Panc1 (cell line): ENCODE measurements around the gene RARG. TPM values are rescaled to one million over a fixed set of nuclear protein-coding genes. Genes with fewer than 3 reads are reported as not detected.

ENCODE experiments used
- ATAC-seq: fragments of 200-7000 bp; cut with Tn5 transposase; 2 replicates; pipeline ENCODE4 v1.9.1; 2020; ENCODE audit warnings: mild to moderate bottlenecking, moderate library complexity
- BruUV-seq: library from RNA; stranded (reverse); fragments of 400-500 nt; replicated peaks from 2 replicates; lab custom pipeline; 2021; lab: Mats Ljungman, UMichigan
- CTCF ChIA-PET: fragments of 300-600 bp; sonication (Branson Sonifier 250); formaldehyde crosslinking; loops from one replicate; lab custom pipeline; 2022; ENCODE audit warnings: antibody characterized with exemption; lab: Charles Lee
- POLR2A ChIA-PET: fragments of 300-600 bp; sonication (Branson Sonifier 250); formaldehyde crosslinking; loops from one replicate; lab custom pipeline; 2022; ENCODE audit warnings: antibody characterized with exemption; lab: Charles Lee
- DNase-seq: peaks from one replicate; pipeline ENCODE4 v3.0.0-alpha.2; 2010; ENCODE audit warnings: low read depth, low spot score
- H3K27ac ChIP-seq: 2 replicates; pipeline ENCODE4 v1.5.1; 2011; ENCODE audit warnings: mild to moderate bottlenecking, low read length, inconsistent platforms
- H3K27me3 ChIP-seq: fragments of 200-500 bp; sonication (Bioruptor generic); 2 replicates; pipeline ENCODE4 v1.6.0; 2014; ENCODE audit warnings: low read length, inconsistent platforms; ENCODE audit not compliant: control insufficient read depth, insufficient read depth
- H3K36me3 ChIP-seq: fragments of 200-500 bp; sonication (Bioruptor generic); 2 replicates; pipeline ENCODE4 v1.5.1; 2014; ENCODE audit warnings: inconsistent platforms, mild to moderate bottlenecking, low read length, moderate library complexity; ENCODE audit not compliant: control insufficient read depth, insufficient read depth
- H3K4me1 ChIP-seq: 2 replicates; pipeline ENCODE4 v1.5.1; 2011; ENCODE audit warnings: inconsistent platforms, mild to moderate bottlenecking, low read length, moderate library complexity; ENCODE audit not compliant: control insufficient read depth, insufficient read depth
- H3K4me3 ChIP-seq, 2 experiments: 2 replicates each; pipeline ENCODE4 v1.5.1; 2011 to 2012; ENCODE audit warnings: low read depth in 2 of 2, low read length in 2 of 2, mild to moderate bottlenecking in 2 of 2, inconsistent platforms in 1 of 2, moderate library complexity in 1 of 2
- H3K9me3 ChIP-seq: fragments of 200-500 bp; sonication (Bioruptor generic); 2 replicates; pipeline ENCODE4 v1.5.1; 2014; ENCODE audit warnings: low read depth, mild to moderate bottlenecking, inconsistent platforms, low read length, moderate library complexity; ENCODE audit not compliant: control insufficient read depth, insufficient read depth
- CTCF ChIP-seq: fragments of 450-650 bp; IDR thresholded peaks from 2 replicates; pipeline ENCODE4 v1.5.1; 2017; ENCODE audit warnings: mild to moderate bottlenecking
- POLR2AphosphoS5 ChIP-seq: IDR thresholded peaks from 2 replicates; pipeline ENCODE4 v1.6.1; 2012; ENCODE audit warnings: mild to moderate bottlenecking, low read depth, low read length, moderate library complexity
- REST ChIP-seq, 2 experiments: IDR thresholded peaks; 2 replicates each; pipeline ENCODE4 v1.6.1; 2011 to 2012; ENCODE audit warnings: low read depth in 2 of 2, control low read depth in 1 of 2, low read length in 1 of 2, mild to moderate bottlenecking in 1 of 2, moderate library complexity in 1 of 2; ENCODE audit not compliant: insufficient read depth in 1 of 2
- SIN3A ChIP-seq: IDR thresholded peaks from 2 replicates; pipeline ENCODE4 v1.6.1; 2012; ENCODE audit warnings: low read depth, mild to moderate bottlenecking, low read length, moderate library complexity, borderline replicate concordance; ENCODE audit not compliant: insufficient read depth
- TCF7L2 ChIP-seq: IDR thresholded peaks from 2 replicates; pipeline ENCODE4 v1.6.1; 2011; ENCODE audit warnings: mild to moderate bottlenecking, low read depth, low read length, inconsistent platforms
- in situ Hi-C: cut with HindIII; loops from 2 replicates; pipeline ENCODE4 v1.10.0; 2016; ENCODE audit warnings: low sequenced_read_pairs, low pct_unique_long_range_greater_than_20kb
- intact Hi-C: fragments of 100-400 bp; cut with micrococcal nuclease; formaldehyde crosslinking; loops from one replicate; pipeline ENCODE4 v1.10.0; 2022; ENCODE audit not compliant: unreplicated experiment
- total RNA-seq: library from RNA; stranded (reverse); gene quantifications from one replicate; pipeline ENCODE4 v1.2.1, GENCODE V29; 2021; ENCODE audit not compliant: unreplicated experiment

The RARG gene
- total RNA-seq, 1 experiment from 2014 or later = 41.2 TPM

- H3K36me3 ChIP-seq = no peaks in the 10 kb centered on the region
- POLR2A ChIA-PET = no interaction called here
- no peak overlapping the region for H3K27ac ChIP-seq
- H3K4me1 ChIP-seq = no peaks in the 10 kb centered on the region
- no peaks in the 10 kb centered on the region for H3K27me3 ChIP-seq
- TF ChIP-seq TCF7L2 (no peak), SIN3A (no peak), REST (IDR thresholded peaks at IDR 0.05; ENCODE audit: insufficient read depth in 1 of 2, low read depth in 2 of 2, low read length in 1 of 2) (no peak), POLR2AphosphoS5 (no peak), CTCF (no peak)
- in situ Hi-C loops (no loop called here), intact Hi-C loops (no loop called here)
- no peak for DNase-seq
- H3K4me3 ChIP-seq = no peak overlapping the region
- CTCF ChIA-PET = interaction anchor here (0.6 to 2.0 kb wide), 3 partner anchors 53 to 160 kb away, joined by 3 to 5 read pairs (median 4); partner anchors contain the start of gene AAAS
- no peaks in the 10 kb centered on the region for H3K9me3 ChIP-seq
- no TSS peak for BruUV-seq
- no peak for ATAC-seq
Measured at GRCh38 chr12:53161119-53161911, 70.7 kb downstream of the RARG start.

- H3K9me3 ChIP-seq = no peaks in the 10 kb centered on the region
- no peak for DNase-seq
- TF ChIP-seq CTCF (no peak), POLR2AphosphoS5 (no peak), SIN3A (no peak), REST (IDR thresholded peaks at IDR 0.05; ENCODE audit: insufficient read depth in 1 of 2, low read depth in 2 of 2, low read length in 1 of 2) (no peak), TCF7L2 (no peak)
- H3K36me3 ChIP-seq = no peaks in the 10 kb centered on the region
- BruUV-seq = no TSS peak
- no peak overlapping the region for H3K4me3 ChIP-seq
- intact Hi-C loops = no loop called here
- in situ Hi-C loops = no loop called here
- no peaks in the 10 kb centered on the region for H3K4me1 ChIP-seq
- no peak for ATAC-seq
- H3K27ac ChIP-seq = no peak overlapping the region
- POLR2A ChIA-PET = interaction anchor here (1.2 kb wide), 1 partner anchor 20 kb away, joined by 3 read pairs; the partner anchor contains the start of genes CSAD and ZNF740
- CTCF ChIA-PET = interaction anchor here (0.6 to 3.1 kb wide), 6 partner anchors 10 to 161 kb away, joined by 3 to 15 read pairs (median 4); partner anchors contain the start of gene AAAS
- no peaks in the 10 kb centered on the region for H3K27me3 ChIP-seq
Measured at GRCh38 chr12:53160673-53161072, 71.3 kb downstream of the RARG start.
